Heart right ventricle (tissue), 16 donors: ENCODE data around the gene AGAP1. TPM values are rescaled to one million over a fixed set of nuclear protein-coding genes. Genes with fewer than 3 reads are reported as not detected.

ENCODE experiments used
- ATAC-seq, 8 donors: fragments of 200-7000 bp; cut with Tn5 transposase; one replicate each; pipeline ENCODE4 v1.9.1; 2020; ENCODE audit warnings: mild to moderate bottlenecking in 8 of 8, moderate library complexity in 8 of 8, moderate number of reproducible peaks in 1 of 8
- DNase-seq, 2 donors: peaks; one replicate each; pipeline ENCODE4 v3.0.0-alpha.2; 2020
- H3K27ac ChIP-seq, 10 donors: fragments of 200-600 bp; sonication (generic) in 2 of 10; one replicate each; pipeline versions ENCODE4 v1.5.0 to v1.8.0; 2020 to 2022; ENCODE audit warnings: mild to moderate bottlenecking in 3 of 10
- H3K27me3 ChIP-seq, 7 donors: fragments of 200-600 bp; one replicate each; pipeline ENCODE4 v1.8.0; 2021 to 2022; ENCODE audit warnings: mild to moderate bottlenecking in 2 of 7
- H3K36me3 ChIP-seq, 9 donors: fragments of 200-600 bp; sonication (generic) in 1 of 9; one replicate each; pipeline versions ENCODE4 v1.5.0 to v1.8.0; 2020 to 2022; ENCODE audit warnings: mild to moderate bottlenecking in 2 of 9
- H3K4me1 ChIP-seq, 9 donors: fragments of 200-600 bp; sonication (generic) in 1 of 9; one replicate each; pipeline versions ENCODE4 v1.5.0 to v1.8.0; 2020 to 2022; ENCODE audit warnings: mild to moderate bottlenecking in 4 of 9
- H3K4me3 ChIP-seq, 10 donors: fragments of 200-600 bp; sonication (generic) in 2 of 10; one replicate each; pipeline versions ENCODE4 v1.5.0 to v1.8.0; 2020 to 2022; ENCODE audit warnings: mild to moderate bottlenecking in 7 of 10, moderate library complexity in 2 of 10
- H3K9me3 ChIP-seq, 11 donors: fragments of 200-600 bp in 10 of 11; sonication (generic) in 2 of 11; one replicate each; pipeline versions ENCODE4 v1.5.0 to v1.8.0; 2013 to 2022; ENCODE audit warnings: mild to moderate bottlenecking in 2 of 11, control low read depth in 1 of 11, moderate library complexity in 1 of 11
- WGBS, 2 donors: extraction: QIAGEN DNeasy Blood & Tissue Kit; methylation state at CpG; one replicate each; pipeline ENCODE4 v1.1.7; 2013; ENCODE audit warnings: inconsistent platforms in 1 of 2; 5-methylcytosine and 5-hydroxymethylcytosine counted together
- intact Hi-C, 10 donors: fragments of 100-400 bp; cut with DNase I; formaldehyde crosslinking; loops; one replicate each; pipeline versions ENCODE4 v1.11.1 to v1.14.2; 2022
- polyA plus RNA-seq, 2 donors: library from polyadenylated mRNA; stranded (reverse); fragments of 200-250 nt; gene quantifications; one replicate each; pipeline ENCODE4 v1.2.3, GENCODE V29; 2013
- total RNA-seq, 10 donors: library from RNA; stranded (reverse); fragmentation: NEBNext Ultra II Directional in 3 of 10; extraction: Animal tissue kit (Norgen Biotek cat#: 25700) in 3 of 10; gene quantifications; one replicate each; pipeline versions ENCODE4 v1.2.1 to v1.2.4, GENCODE V29; 2021 to 2023
- TF ChIP-seq, protein P1 (sequence below), 9 donors: fragments of 200-600 bp; sonication (generic) in 2 of 9; IDR thresholded peaks; one replicate each; pipeline versions ENCODE4 v1.5.0 to v1.8.0; 2021 to 2022; ENCODE audit warnings: antibody characterized with exemption in 9 of 9, mild to moderate bottlenecking in 5 of 9, moderate library complexity in 1 of 9
- donor health status: Arrhythmogenic right ventricular cardiomyopathy.
- donor health status: ischemic (EF 13 %, LVEDD 7.1; RV severe dilation, severe dysfunction).
- donor health status: healthy with polysubstance abuse.
- donor health status: DM: no; HTN: yes; CAD: no.
- donor health status: DM: no; HTN: no; CAD: no.
- donor health status: ischemic (EF 25% LVEDD 6.9; RV normal size, moderate dysfunction).
- donor health status: ischemic (EF 25% LVEDD 5.7; RV mildly dilated, moderate dysfunction).
- donor health status: healthy.
- donor health status: DM: yes; HTN: yes; CAD: no.
- donor health status: Ischemic cardiomyopathy.
- donor health status: ischemic (EF 35%, LVEDD 5.7; RV mildly dilated, moderate dysfunction).
- donor health status: nonischemic (EF 11% LVEDD 7.7; RV severe dilation, severe dysfunction).
- donor health status: DM: yes; HTN: yes; CAD: no.
- donor health status: PGD.
- donor health status: ischemic (EF 29% LVEDD 5.4; RV normal size, mild dysfunction).
- donor health status: nonischemic (EF 23%, LVEDD 6.1; RV moderate dilation, normal function).

AGAP1 gene
- total and polyA plus RNA-seq, 12 donors, result 3.5 to 29.2 (median 19.4) TPM

DNA sequence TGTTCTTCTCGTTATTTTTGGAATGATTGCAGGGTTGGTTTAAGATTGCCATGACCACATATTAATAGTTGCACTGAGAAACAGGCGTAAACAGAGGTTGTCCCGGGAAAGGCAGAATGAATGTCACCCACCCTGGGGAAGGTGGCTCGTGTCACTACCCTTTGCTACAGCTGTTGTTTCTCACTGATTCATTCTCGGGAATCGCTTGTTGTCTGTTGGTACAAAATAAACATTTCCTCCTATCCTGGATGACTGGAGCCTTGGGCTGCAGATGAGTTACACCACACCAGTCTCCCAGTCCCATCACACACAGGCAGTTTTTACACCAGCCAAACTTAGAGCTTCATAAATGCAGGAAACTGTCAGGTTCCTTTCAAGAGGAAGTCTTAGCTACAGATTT is 457.6 kb downstream of the AGAP1 start:
- DNase-seq, result no peak
- Histone ChIP-seq H3K27me3 (no peaks in the 10 kb centered on the region), H3K27ac (no peak overlapping the region), H3K9me3 (no peaks in the 10 kb centered on the region), H3K36me3 (peaks cover 0 to 2% (median 0%) of the 10 kb centered on the region in 9 donors), H3K4me1 (peaks cover 0 to 11% (median 0%) of the 10 kb centered on the region in 9 donors), H3K4me3 (no peak overlapping the region)
- intact Hi-C loops, result no loop called here
- no peak for ATAC-seq
- TF ChIP-seq, protein P1, sequence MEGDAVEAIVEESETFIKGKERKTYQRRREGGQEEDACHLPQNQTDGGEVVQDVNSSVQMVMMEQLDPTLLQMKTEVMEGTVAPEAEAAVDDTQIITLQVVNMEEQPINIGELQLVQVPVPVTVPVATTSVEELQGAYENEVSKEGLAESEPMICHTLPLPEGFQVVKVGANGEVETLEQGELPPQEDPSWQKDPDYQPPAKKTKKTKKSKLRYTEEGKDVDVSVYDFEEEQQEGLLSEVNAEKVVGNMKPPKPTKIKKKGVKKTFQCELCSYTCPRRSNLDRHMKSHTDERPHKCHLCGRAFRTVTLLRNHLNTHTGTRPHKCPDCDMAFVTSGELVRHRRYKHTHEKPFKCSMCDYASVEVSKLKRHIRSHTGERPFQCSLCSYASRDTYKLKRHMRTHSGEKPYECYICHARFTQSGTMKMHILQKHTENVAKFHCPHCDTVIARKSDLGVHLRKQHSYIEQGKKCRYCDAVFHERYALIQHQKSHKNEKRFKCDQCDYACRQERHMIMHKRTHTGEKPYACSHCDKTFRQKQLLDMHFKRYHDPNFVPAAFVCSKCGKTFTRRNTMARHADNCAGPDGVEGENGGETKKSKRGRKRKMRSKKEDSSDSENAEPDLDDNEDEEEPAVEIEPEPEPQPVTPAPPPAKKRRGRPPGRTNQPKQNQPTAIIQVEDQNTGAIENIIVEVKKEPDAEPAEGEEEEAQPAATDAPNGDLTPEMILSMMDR (IDR thresholded peaks at IDR 0.05), result no peak
- WGBS, 2 donors, result 80 to 81% methylated on average over 6 of the region's 6 CpGs

DNA sequence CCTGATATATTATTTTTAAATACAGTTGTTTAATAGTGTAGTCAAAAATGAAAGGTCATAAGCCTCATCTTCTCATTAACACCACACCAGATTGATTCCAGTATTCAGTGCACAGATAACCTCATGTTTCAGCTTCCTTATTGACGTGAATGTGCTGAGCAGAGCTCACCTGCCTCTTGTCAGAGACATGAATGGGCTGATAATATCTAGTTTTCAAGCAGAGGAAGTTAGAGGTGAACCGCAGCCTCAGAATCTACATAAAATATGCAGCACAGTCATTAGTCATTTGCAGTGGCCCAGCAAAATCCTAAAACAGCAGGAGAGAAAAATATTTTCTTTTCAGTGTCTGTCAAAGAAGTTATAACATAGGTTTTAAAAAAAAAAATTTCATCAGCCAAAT is 458.1 kb downstream of the AGAP1 start:
- DNase-seq, result no peak
- ATAC-seq, result no peak

DNA sequence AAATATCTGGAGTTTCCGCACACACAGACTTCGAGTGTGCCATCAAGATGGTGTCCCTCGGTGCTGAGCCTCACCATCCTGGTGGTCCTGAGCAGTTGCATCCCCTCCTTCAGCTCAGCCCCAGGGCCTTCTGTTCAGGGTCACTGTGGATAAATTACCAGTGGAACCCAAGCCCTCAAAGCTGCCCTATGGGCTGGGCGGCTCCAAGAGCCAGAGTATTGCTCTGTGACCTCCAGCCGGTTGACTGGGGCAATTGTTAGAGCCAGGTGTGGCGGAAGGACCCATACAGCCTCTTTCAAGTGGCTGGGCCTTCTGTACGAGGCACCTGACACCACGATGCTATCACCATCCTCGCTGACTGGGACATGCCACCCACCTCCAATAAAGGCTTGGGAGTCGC is 458.9 kb downstream of the AGAP1 start:
- H3K27me3 ChIP-seq, result no peaks in the 10 kb centered on the region
- intact Hi-C loops, result no loop called here
- H3K36me3 ChIP-seq, result peaks cover 0 to 5% (median 0%) of the 10 kb centered on the region in 9 donors
- DNase-seq (no peak), ATAC-seq (no peak)
- H3K27ac ChIP-seq, result no peak overlapping the region
- H3K4me3 ChIP-seq, result no peak overlapping the region
- WGBS, 2 donors, result 93 to 96% methylated on average over 10 of the region's 10 CpGs
- H3K4me1 ChIP-seq, result peaks cover 0 to 11% (median 0%) of the 10 kb centered on the region in 9 donors
- H3K9me3 ChIP-seq, result no peaks in the 10 kb centered on the region
- TF ChIP-seq, protein P1 (IDR thresholded peaks at IDR 0.05), result no peak

More for the DNA sequence above, 458.1 kb downstream of the AGAP1 start:
- Histone ChIP-seq H3K9me3 (no peaks in the 10 kb centered on the region), H3K36me3 (peaks cover 0 to 3% (median 0%) of the 10 kb centered on the region in 9 donors), H3K4me3 (no peak overlapping the region), H3K4me1 (peaks cover 0 to 11% (median 0%) of the 10 kb centered on the region in 9 donors), H3K27me3 (no peaks in the 10 kb centered on the region), H3K27ac (no peak overlapping the region)
- TF ChIP-seq, protein P1 (IDR thresholded peaks at IDR 0.05), result no peak
- intact Hi-C loops, result no loop called here
- 45 to 50% methylated on average over 2 of the region's 2 CpGs for WGBS, 2 donors

DNA sequence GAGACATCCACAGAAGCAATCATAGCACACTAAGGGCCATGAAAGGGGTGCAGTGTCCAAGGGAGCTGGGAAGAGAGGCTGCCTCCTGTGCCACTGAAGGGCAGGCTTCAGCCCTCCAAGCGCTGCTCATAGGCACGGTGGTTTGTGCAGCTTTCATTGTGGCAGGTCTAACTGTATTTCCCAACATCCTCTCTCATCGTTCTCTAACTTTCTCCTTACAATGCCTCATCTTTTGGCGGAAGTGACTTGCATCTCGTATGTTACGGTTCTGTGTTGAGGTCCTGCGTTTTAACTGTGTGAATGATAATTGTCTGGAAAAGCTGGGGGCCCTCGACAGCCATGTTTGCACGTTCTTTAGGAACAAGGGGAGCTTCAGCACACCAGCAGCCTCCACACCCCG is 460.4 kb downstream of the AGAP1 start:
- TF ChIP-seq, protein P1 (IDR thresholded peaks at IDR 0.05), result no peak
- Histone ChIP-seq H3K36me3 (peaks cover 0 to 7% (median 0%) of the 10 kb centered on the region in 9 donors), H3K27me3 (no peaks in the 10 kb centered on the region), H3K9me3 (no peaks in the 10 kb centered on the region), H3K4me3 (no peak overlapping the region), H3K4me1 (peaks cover 0 to 11% (median 0%) of the 10 kb centered on the region in 9 donors), H3K27ac (no peak overlapping the region)
- ATAC-seq, result no peak
- 92% methylated on average over 10 of the region's 10 CpGs for WGBS, 2 donors
- DNase-seq, result no peak
- intact Hi-C loops, result no loop called here
